Occipital lobe (tissue), 2 donors: ENCODE measurements around the gene PLEKHG4B. TPM values are rescaled to one million over a fixed set of nuclear protein-coding genes. Genes with fewer than 3 reads are reported as not detected.
"Not testable (repeated sequence)": the region's sequence is repeated elsewhere in the genome, so short reads cannot be mapped to it uniquely, and the experiment has no call there.

Experiments
- DNase-seq: peaks from one replicate; lab custom pipeline; 2025; lab: John Stamatoyannopoulos, UW
- total RNA-seq: library from RNA; depleted of rRNA; stranded (reverse); fragments of >200 nt; gene quantifications from one replicate; pipeline ENCODE4 v1.2.3, GENCODE V29; 2014

PLEKHG4B gene
- total RNA-seq, 1 donor from 2014 or later: 6.2 TPM

GRCh38 chr5:156411-157072 is 64.6 kb downstream of the PLEKHG4B start:
- DNase-seq: no peak

GRCh38 chr5:157126-157715 is 65.3 kb downstream of the PLEKHG4B start:
- no peak for DNase-seq

- no peak for DNase-seq
Observed at GRCh38 chr5:157801-158200, 65.8 kb downstream of the PLEKHG4B start.

- no peak for DNase-seq
Observed at GRCh38 chr5:158807-159447, 67.0 kb downstream of the PLEKHG4B start.

GRCh38 chr5:159448-160172 is 67.6 kb downstream of the PLEKHG4B start:
- DNase-seq: no peak

GRCh38 chr5:160173-160510 is 68.2 kb downstream of the PLEKHG4B start:
- no peak for DNase-seq

DNA sequence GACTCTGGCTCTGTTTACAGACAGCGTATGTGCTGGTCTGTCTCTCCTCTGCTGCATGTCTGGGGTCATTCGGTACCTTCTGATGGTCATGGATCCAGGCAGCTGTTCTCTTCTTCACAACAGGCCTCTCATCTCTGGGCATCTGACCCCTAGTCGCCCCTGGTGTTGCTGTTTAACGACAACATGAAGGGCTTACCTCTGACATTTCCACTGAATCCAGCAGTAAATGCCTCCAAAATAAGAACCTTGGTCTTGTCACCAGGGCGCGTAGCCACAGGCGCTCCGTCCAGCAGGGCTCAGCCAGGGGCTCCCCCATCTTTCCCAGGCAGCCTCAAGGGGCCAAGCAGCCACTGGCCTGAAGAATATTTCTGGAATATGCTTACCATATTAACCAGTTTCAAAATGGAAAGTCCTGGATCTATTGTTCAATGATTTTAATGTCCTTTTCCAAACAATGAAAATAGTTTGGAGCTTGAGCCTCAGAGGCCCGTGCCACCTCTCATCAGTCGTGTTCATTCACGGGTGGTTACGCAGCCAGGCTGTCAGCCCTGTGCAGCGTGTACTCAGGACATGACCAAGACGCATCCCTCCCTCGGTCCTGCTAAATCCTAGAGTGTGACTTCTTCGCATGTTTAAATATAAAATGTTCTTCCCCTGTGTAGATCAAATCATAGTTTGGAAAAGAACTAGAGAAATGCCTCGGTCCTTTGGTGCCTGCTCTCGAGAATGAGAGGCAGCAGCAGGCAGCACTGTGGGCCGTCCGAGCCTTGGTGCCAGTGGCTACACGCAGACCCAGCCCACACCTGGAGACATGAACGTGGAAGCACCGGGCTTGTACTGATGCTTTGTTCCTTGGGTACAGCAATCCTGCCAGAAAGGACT is 69.2 kb downstream of the PLEKHG4B start:
- no peak for DNase-seq

- DNase-seq: no peak
Observed at GRCh38 chr5:161803-162110, 69.8 kb downstream of the PLEKHG4B start.

DNA sequence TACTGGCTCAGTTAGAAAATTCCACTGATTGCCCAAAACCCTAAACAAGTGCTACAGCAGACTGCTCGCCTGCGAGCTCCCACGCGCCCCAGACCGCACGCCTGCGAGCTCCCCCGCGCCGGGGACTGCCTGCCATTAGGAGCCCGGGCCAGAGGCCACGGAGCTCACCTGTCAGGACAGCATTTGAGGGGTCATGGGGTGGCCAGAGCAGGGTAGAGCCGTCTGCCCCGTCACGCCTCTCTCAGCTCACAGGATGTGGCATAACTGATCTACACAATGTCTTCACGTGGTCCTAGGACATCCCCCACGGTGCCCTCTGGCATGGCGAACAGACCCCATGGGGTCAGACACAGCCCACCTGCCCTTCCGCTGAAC is 70.2 kb downstream of the PLEKHG4B start:
- no peak for DNase-seq

- no peak for DNase-seq
Observed at GRCh38 chr5:162565-163337, 70.8 kb downstream of the PLEKHG4B start.

DNA sequence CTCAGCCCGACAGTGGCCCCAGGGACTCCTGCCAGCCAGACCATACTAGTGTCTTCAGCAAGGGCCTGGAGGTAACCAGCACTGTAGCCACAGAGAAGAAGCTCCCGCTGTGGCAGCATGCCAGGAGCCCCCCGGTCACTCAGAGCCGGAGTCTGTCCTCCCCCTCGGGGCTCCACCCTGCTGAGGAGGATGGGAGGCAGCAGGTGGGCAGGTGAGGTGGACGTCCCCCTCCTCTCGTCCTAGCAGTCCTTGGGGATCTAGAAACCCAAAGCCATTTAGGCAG is 71.3 kb downstream of the PLEKHG4B start:
- no peak for DNase-seq

DNA sequence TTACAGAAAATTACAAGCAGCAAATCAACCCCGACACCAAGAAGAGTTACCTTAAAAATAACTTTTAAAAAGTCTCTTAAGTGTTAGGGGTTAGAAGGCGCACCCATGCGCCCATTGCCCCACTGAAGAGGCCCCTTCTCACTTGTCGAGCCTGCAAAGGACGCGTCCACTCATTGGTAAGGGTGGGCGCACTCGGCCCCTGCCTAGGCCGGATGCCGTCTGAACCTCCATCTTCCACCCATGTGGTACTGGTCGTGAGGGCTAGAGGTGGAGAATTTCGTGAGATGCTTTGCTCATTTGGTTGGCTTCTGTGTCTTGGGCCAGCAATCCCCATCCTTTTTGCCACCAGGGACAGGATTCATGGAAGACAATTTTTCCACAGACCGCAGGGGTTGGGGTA is 71.9 kb downstream of the PLEKHG4B start:
- DNase-seq: no peak

GRCh38 chr5:164244-164643 is 72.3 kb downstream of the PLEKHG4B start:
- no peak for DNase-seq

DNA sequence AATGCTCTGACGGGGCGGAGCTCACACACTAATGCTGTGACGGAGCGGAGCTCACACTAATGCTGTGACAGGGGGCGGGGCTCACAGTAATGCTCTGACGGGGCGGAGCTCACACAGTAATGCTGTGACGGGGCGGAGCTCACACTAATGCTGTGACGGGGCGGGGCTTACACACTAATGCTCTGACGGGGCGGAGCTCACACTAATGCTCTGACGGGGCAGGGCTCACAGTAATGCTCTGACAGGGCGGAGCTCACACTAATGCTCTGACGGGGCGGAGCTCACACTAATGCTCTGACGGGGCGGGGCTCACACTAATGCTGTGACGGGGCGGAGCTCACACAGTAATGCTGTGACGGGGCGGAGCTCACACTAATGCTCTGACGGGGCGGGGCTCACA is 72.8 kb downstream of the PLEKHG4B start:
- DNase-seq: not testable (repeated sequence)

GRCh38 chr5:166441-167372 is 74.7 kb downstream of the PLEKHG4B start:
- no peak for DNase-seq

- no peak for DNase-seq
Observed at GRCh38 chr5:167511-167910, 75.5 kb downstream of the PLEKHG4B start.

GRCh38 chr5:167982-168660 is 76.2 kb downstream of the PLEKHG4B start:
- DNase-seq: no peak

- DNase-seq: no peak
Observed at GRCh38 chr5:169071-169727, 77.2 kb downstream of the PLEKHG4B start.

GRCh38 chr5:169728-170094 is 77.7 kb downstream of the PLEKHG4B start:
- no peak for DNase-seq
